Measurements from ENCODE around the gene CAMK2G. TPM values are rescaled to one million over a fixed set of nuclear protein-coding genes. Genes with fewer than 3 reads are reported as not detected.
"Not testable (repeated sequence)": the region's sequence is repeated elsewhere in the genome, so short reads cannot be mapped to it uniquely, and the experiment has no call there.

CAMK2G gene
- total RNA-seq, 1 donor from 2014 or later, result 22.1 TPM

GRCh38 chr10:73894245-73894971 is 20.1 kb upstream of the CAMK2G start:
- no peak overlapping the region for H3K27ac Mint-ChIP-seq
- peak; percentile 57 for DNase-seq

GRCh38 chr10:73893426-73893825 is 19.1 kb upstream of the CAMK2G start:
- Mint-ChIP-seq H3K4me3 (no peak overlapping the region), H3K4me1 (peaks cover 8% of the 10 kb centered on the region), H3K27me3 (peaks cover 9% of the 10 kb centered on the region), H3K9me3 (no peaks in the 10 kb centered on the region), H3K36me3 (ENCODE audit: low read depth) (no peaks in the 10 kb centered on the region), H3K27ac (no peak overlapping the region)
- no peak for DNase-seq
- intact Hi-C loops (cut with micrococcal nuclease), result no loop called here

More at GRCh38 chr10:73894245-73894971, 20.1 kb upstream of the CAMK2G start:
- no peak overlapping the region for H3K4me3 Mint-ChIP-seq
- intact Hi-C loops (cut with micrococcal nuclease), result no loop called here
- no peaks in the 10 kb centered on the region for H3K9me3 Mint-ChIP-seq
- no peaks in the 10 kb centered on the region for H3K36me3 Mint-ChIP-seq (ENCODE audit: low read depth)
- peaks cover 4% of the 10 kb centered on the region for H3K4me1 Mint-ChIP-seq
- H3K27me3 Mint-ChIP-seq, result peaks cover 11% of the 10 kb centered on the region

DNA sequence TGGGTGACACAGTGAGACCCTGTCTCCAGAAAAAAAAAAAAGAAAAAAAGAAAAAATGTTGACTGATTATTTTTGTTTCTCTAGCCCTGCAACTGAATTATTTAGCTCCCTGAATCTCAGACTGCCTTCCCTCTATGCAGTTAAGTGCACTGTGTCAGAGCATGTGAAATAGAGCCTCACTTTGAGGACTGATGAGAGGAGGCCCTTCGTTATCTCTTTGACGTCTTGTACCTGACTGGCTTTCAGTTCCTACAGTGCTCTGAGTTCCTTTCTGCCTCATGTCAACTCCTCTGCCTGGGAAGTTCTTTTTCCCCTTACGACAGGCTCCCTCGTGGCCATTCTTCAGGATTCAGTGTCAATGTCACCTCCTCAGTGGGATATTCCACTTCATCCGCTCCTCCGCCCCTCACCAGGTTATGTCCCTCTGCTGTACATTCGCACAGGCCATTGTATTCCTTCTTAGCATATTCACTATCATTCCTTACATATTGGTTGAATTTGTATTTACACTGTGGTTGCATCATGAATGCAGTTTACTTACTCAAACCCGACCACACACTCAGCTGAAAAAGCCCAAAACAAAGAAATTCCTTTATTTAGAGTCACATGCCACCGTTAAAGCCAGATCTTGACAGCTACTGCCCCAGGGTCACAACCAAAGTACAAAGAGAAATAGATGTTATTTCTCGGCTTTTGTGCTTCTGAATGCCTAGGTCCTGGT is 18.1 kb upstream of the CAMK2G start:
- intact Hi-C loops (cut with micrococcal nuclease), result no loop called here
- H3K4me1 Mint-ChIP-seq, result peaks cover 10% of the 10 kb centered on the region
- no peaks in the 10 kb centered on the region for H3K9me3 Mint-ChIP-seq
- H3K27ac Mint-ChIP-seq, result no peak overlapping the region
- H3K4me3 Mint-ChIP-seq, result no peak overlapping the region
- no peak for DNase-seq
- no peaks in the 10 kb centered on the region for H3K36me3 Mint-ChIP-seq (ENCODE audit: low read depth)
- peaks cover 9% of the 10 kb centered on the region for H3K27me3 Mint-ChIP-seq

- H3K4me1 Mint-ChIP-seq, result peaks cover 13% of the 10 kb centered on the region
- no peak overlapping the region for H3K4me3 Mint-ChIP-seq
- peaks cover 9% of the 10 kb centered on the region for H3K27me3 Mint-ChIP-seq
- no peaks in the 10 kb centered on the region for H3K9me3 Mint-ChIP-seq
- no peak for DNase-seq
- intact Hi-C loops (cut with micrococcal nuclease), result no loop called here
- H3K27ac Mint-ChIP-seq, result no peak overlapping the region
- H3K36me3 Mint-ChIP-seq (ENCODE audit: low read depth), result no peaks in the 10 kb centered on the region
Measured at GRCh38 chr10:73891540-73891939, 17.2 kb upstream of the CAMK2G start.

DNA sequence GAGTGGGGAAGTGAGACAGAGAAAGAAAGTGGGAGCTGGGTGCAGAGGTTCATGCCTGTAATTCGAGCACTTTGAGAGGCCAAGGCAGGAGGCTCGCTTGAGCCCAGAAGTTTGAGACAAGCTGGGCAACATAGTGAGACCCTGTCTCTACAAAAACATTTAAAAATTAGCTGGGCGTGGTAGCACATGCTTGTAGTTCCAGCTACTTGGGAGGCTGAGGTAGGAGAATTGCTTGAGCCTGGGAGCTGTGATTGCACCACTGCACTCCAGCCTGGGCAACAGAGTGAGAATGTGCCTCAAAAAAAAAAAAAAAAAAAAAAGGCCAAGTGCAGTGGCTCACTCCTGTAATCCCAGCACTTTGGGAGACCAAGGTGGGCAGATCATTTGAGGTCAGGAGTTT is 16.5 kb upstream of the CAMK2G start:
- peaks cover 19% of the 10 kb centered on the region for H3K4me1 Mint-ChIP-seq
- H3K27me3 Mint-ChIP-seq; H3K4me3 Mint-ChIP-seq; DNase-seq; intact Hi-C loops (cut with micrococcal nuclease); H3K9me3 Mint-ChIP-seq; H3K36me3 Mint-ChIP-seq (ENCODE audit: low read depth); H3K27ac Mint-ChIP-seq: not testable (repeated sequence)

DNA sequence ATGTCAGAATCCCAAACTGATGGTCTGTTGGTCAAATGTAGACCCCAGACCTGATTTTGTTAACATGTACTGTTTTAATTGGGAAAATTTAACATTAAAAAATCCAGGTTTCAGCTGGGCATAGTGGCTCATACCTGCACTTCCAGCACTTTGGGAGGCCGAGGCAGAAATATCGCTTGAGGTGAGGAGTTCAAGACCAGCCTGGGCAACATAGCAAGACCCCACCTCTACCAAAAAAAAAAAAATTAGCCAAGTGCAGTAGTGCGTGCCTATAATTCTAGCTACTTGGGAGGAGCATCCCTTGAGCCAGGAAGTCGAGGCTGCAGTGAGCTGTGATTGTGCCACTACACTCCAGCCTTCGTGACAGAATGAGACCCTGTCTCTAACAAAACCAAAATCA is 15.9 kb upstream of the CAMK2G start:
- Mint-ChIP-seq H3K36me3 (ENCODE audit: low read depth) (no peaks in the 10 kb centered on the region), H3K27me3 (peaks cover 9% of the 10 kb centered on the region), H3K4me1 (peaks cover 19% of the 10 kb centered on the region), H3K9me3 (no peaks in the 10 kb centered on the region), H3K4me3 (no peak overlapping the region), H3K27ac (no peak overlapping the region)
- DNase-seq, result no peak
- intact Hi-C loops (cut with micrococcal nuclease), result no loop called here

GRCh38 chr10:73889416-73889815 is 15.1 kb upstream of the CAMK2G start:
- H3K4me1 Mint-ChIP-seq, result peaks cover 19% of the 10 kb centered on the region
- not testable (repeated sequence) for H3K27ac Mint-ChIP-seq; H3K36me3 Mint-ChIP-seq (ENCODE audit: low read depth); H3K27me3 Mint-ChIP-seq; H3K4me3 Mint-ChIP-seq; H3K9me3 Mint-ChIP-seq; DNase-seq
- intact Hi-C loops (cut with micrococcal nuclease), result loop anchor here (5.0 to 10.0 kb wide), 4 partner anchors 68 to 345 kb away; no protein-coding TSS in a partner anchor

DNA sequence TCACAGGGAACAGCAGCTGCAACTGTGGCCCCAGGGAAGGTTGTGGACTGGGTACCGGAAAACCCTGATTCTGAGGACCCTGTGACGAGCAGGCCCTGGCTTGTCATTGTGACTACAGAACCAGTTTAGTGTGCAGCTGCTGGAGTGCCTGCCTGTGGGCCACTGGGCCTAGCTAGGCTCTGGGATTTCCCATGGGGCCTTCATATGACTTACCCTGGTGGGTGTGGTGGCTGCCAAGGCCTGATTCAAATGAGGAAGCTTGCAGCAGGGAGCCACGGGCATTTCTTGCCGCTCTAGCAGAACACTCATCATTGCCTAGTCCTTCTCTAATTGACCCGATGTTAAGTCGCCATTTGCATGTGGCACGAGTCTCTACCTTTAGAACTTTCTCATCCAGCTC is 14.7 kb upstream of the CAMK2G start:
- Mint-ChIP-seq H3K4me3 (no peak overlapping the region), H3K36me3 (ENCODE audit: low read depth) (no peaks in the 10 kb centered on the region), H3K27ac (no peak overlapping the region), H3K9me3 (no peaks in the 10 kb centered on the region), H3K4me1 (peaks cover 15% of the 10 kb centered on the region), H3K27me3 (peaks cover 9% of the 10 kb centered on the region)
- intact Hi-C loops (cut with micrococcal nuclease), result loop anchor here (5.0 to 10.0 kb wide), 4 partner anchors 68 to 346 kb away; no protein-coding TSS in a partner anchor
- peak; percentile 68 for DNase-seq

- Mint-ChIP-seq H3K4me1 (peaks cover 15% of the 10 kb centered on the region), H3K27ac (no peak overlapping the region), H3K4me3 (no peak overlapping the region), H3K9me3 (no peaks in the 10 kb centered on the region), H3K36me3 (ENCODE audit: low read depth) (no peaks in the 10 kb centered on the region), H3K27me3 (peaks cover 9% of the 10 kb centered on the region)
- DNase-seq, result no peak
- intact Hi-C loops (cut with micrococcal nuclease), result loop anchor here (5.0 to 10.0 kb wide), 4 partner anchors 69 to 346 kb away; no protein-coding TSS in a partner anchor
Measured at GRCh38 chr10:73888514-73888913, 14.2 kb upstream of the CAMK2G start.

- Mint-ChIP-seq H3K27ac (no peak overlapping the region), H3K4me1 (peaks cover 15% of the 10 kb centered on the region), H3K9me3 (no peaks in the 10 kb centered on the region), H3K27me3 (peaks cover 3% of the 10 kb centered on the region), H3K4me3 (no peak overlapping the region), H3K36me3 (ENCODE audit: low read depth) (no peaks in the 10 kb centered on the region)
- DNase-seq, result no peak
- intact Hi-C loops (cut with micrococcal nuclease), result loop anchor here (2.0 to 10.0 kb wide), 5 partner anchors 23 to 347 kb away; partner anchors contain the start of gene PLAU
Measured at GRCh38 chr10:73887294-73888039, 13.1 kb upstream of the CAMK2G start.

- Mint-ChIP-seq H3K4me1 (peaks cover 15% of the 10 kb centered on the region), H3K9me3 (no peaks in the 10 kb centered on the region), H3K4me3 (no peak overlapping the region), H3K27me3 (no peaks in the 10 kb centered on the region), H3K36me3 (ENCODE audit: low read depth) (no peaks in the 10 kb centered on the region), H3K27ac (no peak overlapping the region)
- DNase-seq, result no peak
- intact Hi-C loops (cut with micrococcal nuclease), result loop anchor here (1.0 to 10.0 kb wide), 7 partner anchors 24 to 348 kb away; partner anchors contain the start of gene PLAU
Measured at GRCh38 chr10:73886661-73887293, 12.4 kb upstream of the CAMK2G start.

DNA sequence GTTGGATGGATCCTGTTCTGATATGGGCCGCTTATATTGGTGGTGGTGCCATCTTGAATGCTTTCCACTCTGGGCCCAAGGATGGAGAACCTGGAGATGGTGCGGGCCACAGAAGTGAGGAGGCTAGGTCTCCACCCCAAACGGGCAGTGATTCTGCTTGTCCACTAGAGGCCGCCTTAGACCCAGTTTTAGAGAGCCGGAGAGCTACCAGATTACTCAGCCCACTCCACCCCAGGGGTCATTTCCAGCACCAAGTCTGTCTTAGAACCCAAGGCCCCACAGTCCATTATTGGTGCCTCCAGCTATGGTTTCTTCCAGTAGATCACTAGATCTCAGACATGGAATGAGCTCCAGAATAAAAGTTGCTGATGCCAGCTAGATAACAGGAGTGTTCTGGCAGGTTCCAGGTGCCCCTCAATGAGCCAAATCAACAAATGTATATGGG is 11.8 kb upstream of the CAMK2G start:
- H3K4me3 Mint-ChIP-seq, result no peak overlapping the region
- peak; percentile 91 for DNase-seq
- H3K27me3 Mint-ChIP-seq, result peaks cover 3% of the 10 kb centered on the region
- no peak overlapping the region for H3K27ac Mint-ChIP-seq
- no peaks in the 10 kb centered on the region for H3K9me3 Mint-ChIP-seq
- H3K36me3 Mint-ChIP-seq (ENCODE audit: low read depth), result no peaks in the 10 kb centered on the region
- intact Hi-C loops (cut with micrococcal nuclease), result loop anchor here (1.0 to 10.0 kb wide), 7 partner anchors 25 to 349 kb away; partner anchors contain the start of gene PLAU
- H3K4me1 Mint-ChIP-seq, result peaks cover 15% of the 10 kb centered on the region

DNA sequence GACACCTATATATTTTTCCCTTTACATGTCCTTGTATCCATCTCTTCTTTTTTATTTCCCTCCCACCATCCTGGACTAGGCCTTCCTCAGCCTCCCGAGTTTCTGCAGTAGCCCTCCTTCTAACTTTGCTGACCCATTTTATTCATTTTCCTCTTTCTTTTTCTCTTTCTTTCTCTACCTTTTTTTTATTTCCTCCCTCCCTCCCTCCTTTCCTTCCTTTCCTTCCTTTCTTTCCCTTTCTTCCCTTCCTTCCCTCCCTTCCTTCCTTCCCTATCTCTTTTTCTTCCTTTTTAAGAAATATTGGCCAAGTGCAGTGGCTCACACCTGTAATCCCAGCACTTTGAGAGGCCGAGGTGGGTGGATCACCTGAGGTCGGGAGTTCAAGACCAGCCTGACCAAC is 9.7 kb upstream of the CAMK2G start:
- no peaks in the 10 kb centered on the region for H3K36me3 Mint-ChIP-seq (ENCODE audit: low read depth)

More for the DNA sequence above, 9.7 kb upstream of the CAMK2G start:
- no peak for DNase-seq
- H3K27ac Mint-ChIP-seq, result no peak overlapping the region
- no peaks in the 10 kb centered on the region for H3K9me3 Mint-ChIP-seq
- H3K27me3 Mint-ChIP-seq, result peaks cover 4% of the 10 kb centered on the region
- intact Hi-C loops (cut with micrococcal nuclease), result loop anchor here (10.0 kb wide), 1 partner anchor 351 kb away; no protein-coding TSS in a partner anchor
- H3K4me1 Mint-ChIP-seq, result peaks cover 24% of the 10 kb centered on the region
- no peak overlapping the region for H3K4me3 Mint-ChIP-seq
